KMS-11 (cell line): ENCODE results near the gene OR52A5.
"Not testable (repeated sequence)": the region's sequence is repeated elsewhere in the genome, so short reads cannot be mapped to it uniquely, and the experiment has no call there.

ENCODE experiments used
- H2AFZ ChIP-seq: fragments of 200-600 bp; sonication (generic); 2 replicates; pipeline ENCODE4 v1.6.1; 2016; ENCODE audit warnings: antibody characterized with exemption, mixed run types, low read depth
- H3K27ac ChIP-seq: fragments of 200-600 bp; sonication (generic); 2 replicates; pipeline ENCODE4 v1.6.1; 2016; ENCODE audit warnings: mild to moderate bottlenecking, mixed run types
- H3K27me3 ChIP-seq: fragments of 200-600 bp; sonication (generic); 2 replicates; pipeline ENCODE4 v1.6.1; 2017; ENCODE audit warnings: mild to moderate bottlenecking, low read depth, mixed run types, moderate library complexity; ENCODE audit not compliant: insufficient read depth
- H3K36me3 ChIP-seq: fragments of 200-600 bp; sonication (generic); 2 replicates; pipeline ENCODE4 v1.6.1; 2017; ENCODE audit warnings: mild to moderate bottlenecking, mixed run types; ENCODE audit not compliant: insufficient read depth
- H3K4me1 ChIP-seq: fragments of 200-600 bp; sonication (generic); 2 replicates; pipeline ENCODE4 v1.6.1; 2016; ENCODE audit warnings: mild to moderate bottlenecking, low read depth, mixed run types; ENCODE audit not compliant: poor library complexity, severe bottlenecking
- H3K4me2 ChIP-seq: fragments of 200-600 bp; sonication (generic); 2 replicates; pipeline ENCODE4 v1.7.0; 2016; ENCODE audit warnings: mild to moderate bottlenecking, mixed run types
- H3K4me3 ChIP-seq: fragments of 200-600 bp; sonication (generic); IDR thresholded peaks from 2 replicates; pipeline ENCODE4 v1.6.1; 2017; ENCODE audit warnings: low read depth, low read length, mixed read lengths; ENCODE audit not compliant: insufficient read depth
- H3K79me2 ChIP-seq: fragments of 200-600 bp; sonication (generic); 2 replicates; pipeline ENCODE4 v1.6.1; 2016; ENCODE audit warnings: low read depth, mixed run types; ENCODE audit not compliant: insufficient read depth
- H3K9ac ChIP-seq: fragments of 200-600 bp; sonication (generic); 2 replicates; pipeline ENCODE4 v1.6.1; 2016; ENCODE audit warnings: mild to moderate bottlenecking, mixed run types
- H4K20me1 ChIP-seq: fragments of 200-600 bp; sonication (generic); 2 replicates; pipeline ENCODE4 v1.6.1; 2016; ENCODE audit warnings: mild to moderate bottlenecking, mixed run types; ENCODE audit not compliant: insufficient read depth
- CTCF ChIP-seq: fragments of 200-600 bp; sonication (generic); conservative IDR thresholded peaks from 2 replicates; pipeline ENCODE4 v1.6.1; 2017; ENCODE audit warnings: low read depth, mild to moderate bottlenecking, antibody characterized with exemption, low read length, moderate library complexity, mixed read lengths

Gene OR52A5

DNA sequence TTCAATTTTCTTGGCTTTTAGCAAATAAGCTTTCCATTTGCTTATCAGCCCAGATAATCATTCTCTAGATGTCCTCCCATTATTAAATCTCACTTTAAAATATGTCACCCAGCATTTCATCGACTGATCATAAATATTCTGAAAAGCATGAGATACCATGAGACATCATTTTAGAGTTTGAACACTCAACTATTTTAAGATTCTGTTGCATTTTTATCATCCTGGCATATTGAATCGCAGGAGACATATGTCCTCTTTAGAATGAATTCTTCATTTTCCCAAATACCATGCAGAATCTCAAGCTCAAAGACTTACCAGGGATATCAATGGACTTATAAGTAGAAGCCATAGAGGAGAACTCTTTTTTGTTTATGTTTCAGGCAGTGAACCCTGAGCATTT lies at the start of gene OR52A5:
Gene OR52A5 (minus strand): TSS at position 361 of the 400 bp plus-strand sequence. CDS start 5,714 bp downstream, outside the sequence.
- Histone ChIP-seq H2AFZ (no peak within 1 kb of the TSS), H3K27me3 (no peaks in the 10 kb centered on the region), H3K27ac (no peak within 1 kb of the TSS), H3K79me2 (no peaks in the 10 kb centered on the region), H3K4me1 (no peaks in the 10 kb centered on the region), H4K20me1 (no peaks in the 10 kb centered on the region), H3K36me3 (no peaks in the 10 kb centered on the region), H3K9ac (no peak within 1 kb of the TSS), H3K4me2 (no peak within 1 kb of the TSS), H3K4me3 (no peak within 1 kb of the TSS)
- no peak for TF ChIP-seq CTCF

DNA sequence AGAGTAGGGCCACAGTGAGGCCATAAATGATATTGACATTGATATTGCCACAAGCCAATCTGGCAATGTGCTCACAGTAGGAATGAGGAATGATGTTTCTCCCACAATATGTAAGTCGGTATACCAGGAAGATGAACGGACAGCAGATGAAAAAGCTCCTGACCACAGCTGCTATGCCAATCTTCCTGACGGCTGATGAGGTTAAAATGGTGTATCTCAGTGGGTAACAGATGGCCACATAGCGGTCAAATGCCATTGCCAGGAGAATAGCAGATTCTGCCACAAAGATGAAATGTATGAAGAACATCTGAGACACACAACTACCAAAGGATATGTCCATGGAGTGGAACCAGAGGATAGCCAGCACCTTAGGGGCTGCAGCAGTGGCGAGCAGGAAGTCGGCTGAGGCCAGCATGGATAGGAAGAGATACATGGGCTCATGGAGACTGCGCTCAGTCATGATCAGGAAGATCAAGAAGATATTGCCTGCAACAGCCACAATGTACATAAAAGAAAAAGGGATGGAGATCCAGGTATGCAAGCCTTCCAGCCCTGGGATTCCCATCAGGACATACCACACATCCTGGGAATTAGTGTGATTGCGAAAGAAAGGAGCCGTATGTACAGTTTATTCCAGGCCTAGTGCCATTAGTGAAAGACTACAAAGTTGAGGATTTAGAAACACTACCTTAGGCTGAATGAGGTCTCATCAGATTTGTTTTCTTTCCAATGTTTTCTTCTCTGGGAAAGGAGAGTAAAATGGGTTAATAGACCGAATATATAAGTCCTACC lies 40.1 kb upstream of the OR52A5 start:
- Histone ChIP-seq H3K79me2 (no peaks in the 10 kb centered on the region), H3K9ac (no peak overlapping the region), H2AFZ (no peak overlapping the region), H3K27me3 (no peaks in the 10 kb centered on the region), H4K20me1 (no peaks in the 10 kb centered on the region), H3K4me2 (no peak overlapping the region), H3K4me1 (no peaks in the 10 kb centered on the region), H3K27ac (no peak overlapping the region), H3K4me3 (no peak overlapping the region), H3K36me3 (no peaks in the 10 kb centered on the region)
- TF ChIP-seq CTCF: no peak

DNA sequence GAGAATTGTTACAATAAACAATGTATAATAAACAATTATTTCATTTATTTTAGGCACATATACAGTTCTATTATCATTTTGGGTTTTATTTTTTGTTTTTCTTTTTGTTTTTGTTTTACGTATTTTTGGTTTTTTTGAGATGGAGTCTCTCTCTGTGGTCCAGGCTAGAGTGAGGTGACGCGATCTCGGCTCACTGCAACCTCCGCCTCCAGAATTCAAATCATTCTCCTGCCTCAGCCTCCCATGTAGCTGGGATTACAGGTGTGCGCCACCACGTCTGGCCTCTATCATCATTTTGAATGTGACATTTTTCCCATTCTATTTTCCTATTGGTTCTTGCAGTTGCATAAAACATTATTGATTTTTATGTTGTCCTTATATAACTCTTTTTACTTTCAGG lies 36.8 kb upstream of the OR52A5 start:
- Histone ChIP-seq H3K79me2 (no peaks in the 10 kb centered on the region), H3K4me1 (no peaks in the 10 kb centered on the region), H3K36me3 (no peaks in the 10 kb centered on the region), H3K27me3 (no peaks in the 10 kb centered on the region), H3K27ac (no peak overlapping the region), H2AFZ (no peak overlapping the region), H3K4me3 (no peak overlapping the region), H4K20me1 (no peaks in the 10 kb centered on the region), H3K4me2 (no peak overlapping the region), H3K9ac (no peak overlapping the region)
- TF ChIP-seq CTCF: no peak

DNA sequence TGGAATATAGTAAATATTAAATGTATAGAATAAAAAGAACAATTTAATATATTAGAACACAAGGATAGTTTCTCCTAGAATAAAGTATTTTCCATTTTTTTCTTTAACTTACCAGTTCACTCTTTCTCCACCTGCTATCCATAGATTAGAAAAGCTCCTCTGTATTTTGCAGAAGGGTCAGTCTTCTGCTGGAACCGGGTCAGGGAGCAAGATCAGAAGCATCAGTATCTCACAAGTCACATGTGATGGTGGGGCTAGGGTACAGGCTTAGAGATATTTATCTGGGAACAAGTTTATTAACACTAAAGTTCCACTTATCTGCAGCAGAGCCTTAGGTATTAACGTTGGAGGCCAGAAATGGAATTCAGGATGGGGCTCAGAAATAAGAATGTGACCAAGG lies 33.7 kb upstream of the OR52A5 start:
- Histone ChIP-seq H3K36me3 (no peaks in the 10 kb centered on the region), H3K4me1 (no peaks in the 10 kb centered on the region), H3K4me3 (no peak overlapping the region), H4K20me1 (no peaks in the 10 kb centered on the region), H3K79me2 (no peaks in the 10 kb centered on the region), H3K4me2 (no peak overlapping the region), H2AFZ (no peak overlapping the region), H3K27me3 (no peaks in the 10 kb centered on the region), H3K27ac (no peak overlapping the region), H3K9ac (no peak overlapping the region)
- no peak for TF ChIP-seq CTCF

DNA sequence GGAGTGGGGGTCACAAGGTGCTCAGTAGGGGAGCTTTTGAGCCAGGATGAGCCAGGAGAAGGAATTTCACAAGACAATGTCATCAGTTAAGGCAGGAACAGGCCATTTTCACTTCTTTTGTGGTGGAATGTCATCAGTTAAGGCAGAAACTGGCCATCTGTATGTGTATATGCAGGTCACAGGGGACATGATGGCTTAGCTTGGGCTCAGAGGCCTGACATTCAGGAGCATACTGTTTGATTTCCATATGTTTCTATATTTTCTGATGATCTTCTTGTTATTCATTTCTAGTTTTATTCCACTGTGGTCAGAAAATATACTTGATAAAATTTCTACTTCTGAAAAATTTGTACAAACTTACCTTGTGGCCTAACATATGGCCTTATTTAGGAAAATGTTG lies 27.7 kb upstream of the OR52A5 start:
- not testable (repeated sequence) for H3K4me2 ChIP-seq, H3K27ac ChIP-seq, H3K36me3 ChIP-seq, H3K4me3 ChIP-seq, H4K20me1 ChIP-seq, H2AFZ ChIP-seq, H3K4me1 ChIP-seq, H3K79me2 ChIP-seq, H3K9ac ChIP-seq, H3K27me3 ChIP-seq

- not testable (repeated sequence) for H3K79me2 ChIP-seq, H3K4me1 ChIP-seq, H3K4me3 ChIP-seq, H3K27me3 ChIP-seq, H3K27ac ChIP-seq, H4K20me1 ChIP-seq, H3K9ac ChIP-seq, H2AFZ ChIP-seq, H3K36me3 ChIP-seq, H3K4me2 ChIP-seq
Observed at GRCh38 chr11:5164807-5165206, 26.7 kb upstream of the OR52A5 start.

DNA sequence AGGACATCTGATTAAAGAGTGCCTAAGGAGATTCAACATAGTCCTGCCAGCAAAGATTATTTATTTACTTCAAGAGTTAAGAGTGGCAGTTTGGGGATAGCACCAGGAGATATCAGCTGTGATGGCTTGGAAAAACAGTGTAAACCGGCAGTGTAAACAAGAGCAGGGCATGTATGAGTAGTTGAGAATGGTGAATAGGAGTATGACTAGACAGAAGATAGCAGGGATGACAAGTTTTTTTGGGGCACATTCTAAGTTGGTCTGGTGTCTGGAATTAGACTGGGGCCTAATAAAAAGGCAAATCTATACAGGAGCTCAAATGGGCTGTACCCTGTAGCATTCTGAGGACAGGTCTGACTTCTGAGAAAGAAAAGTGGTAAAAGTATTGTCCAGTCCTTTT lies 22.9 kb upstream of the OR52A5 start:
- H3K36me3 ChIP-seq, H3K4me2 ChIP-seq, H3K4me3 ChIP-seq, H3K79me2 ChIP-seq, H3K27me3 ChIP-seq, H2AFZ ChIP-seq, H3K4me1 ChIP-seq, H3K9ac ChIP-seq, H4K20me1 ChIP-seq, H3K27ac ChIP-seq: not testable (repeated sequence)
